Jurkat, Clone E6-1 (cell line): Measurements from ENCODE around the gene CD34.
"Not testable (repeated sequence)": the region's sequence is repeated elsewhere in the genome, so short reads cannot be mapped to it uniquely, and the experiment has no call there.

Experiments
- DNase-seq: peaks from one replicate; pipeline ENCODE4 v3.0.0-alpha.2; 2011; ENCODE audit warnings: low read depth, low spot score
- H3K4me3 ChIP-seq: 2 replicates; pipeline ENCODE4 v1.5.1; 2011; ENCODE audit warnings: mild to moderate bottlenecking, low read length, control low read depth, moderate library complexity

Gene CD34

DNA sequence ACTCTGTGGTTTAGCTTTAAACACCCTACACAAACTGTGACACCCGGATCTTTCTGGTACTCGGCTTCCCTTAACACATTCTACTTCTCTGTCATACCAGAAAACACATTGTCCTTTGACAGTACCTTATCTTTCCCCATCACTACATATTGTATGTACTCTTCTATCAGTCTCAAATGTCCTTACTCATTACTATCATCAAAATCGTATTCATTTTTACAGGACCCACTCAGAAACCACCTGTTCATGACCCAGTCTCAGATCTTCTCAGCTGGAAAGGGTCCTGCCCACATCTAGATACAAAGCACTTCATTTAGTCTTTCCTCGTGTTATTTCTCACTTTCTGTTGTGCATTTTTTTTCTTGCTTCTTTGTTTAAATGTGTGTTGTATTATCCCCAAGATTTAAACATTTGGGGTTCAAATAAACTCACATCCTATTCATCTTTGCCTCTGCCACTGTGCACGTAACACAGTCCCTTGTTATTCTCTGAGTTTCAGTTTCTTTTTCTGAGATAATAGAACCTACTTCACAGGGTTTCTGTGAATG, 27.7 kb downstream of the CD34 start:
- no peak for DNase-seq
- peak overlapping the region; percentile 33 for H3K4me3 ChIP-seq

DNA sequence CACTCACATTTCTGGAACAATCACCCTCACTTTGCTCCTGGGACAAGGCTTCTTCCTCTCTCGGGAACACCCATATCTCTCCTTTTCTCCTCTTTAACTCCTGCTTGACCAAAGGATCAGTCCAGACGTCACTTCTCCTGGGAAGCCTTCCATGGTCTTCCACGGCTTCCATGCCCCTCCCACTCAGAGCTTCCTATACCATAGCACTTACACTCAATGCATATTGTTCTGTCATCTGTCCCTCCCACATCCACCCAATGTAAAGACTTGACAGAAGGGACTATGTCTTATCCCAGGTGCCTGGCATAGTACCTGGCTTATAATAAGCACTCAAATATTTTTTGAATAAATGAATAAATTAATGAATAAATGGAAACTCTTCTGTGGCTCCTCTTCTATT, 28.2 kb downstream of the CD34 start:
- no peak for DNase-seq
- H3K4me3 ChIP-seq = peak overlapping the region; percentile 33

DNA sequence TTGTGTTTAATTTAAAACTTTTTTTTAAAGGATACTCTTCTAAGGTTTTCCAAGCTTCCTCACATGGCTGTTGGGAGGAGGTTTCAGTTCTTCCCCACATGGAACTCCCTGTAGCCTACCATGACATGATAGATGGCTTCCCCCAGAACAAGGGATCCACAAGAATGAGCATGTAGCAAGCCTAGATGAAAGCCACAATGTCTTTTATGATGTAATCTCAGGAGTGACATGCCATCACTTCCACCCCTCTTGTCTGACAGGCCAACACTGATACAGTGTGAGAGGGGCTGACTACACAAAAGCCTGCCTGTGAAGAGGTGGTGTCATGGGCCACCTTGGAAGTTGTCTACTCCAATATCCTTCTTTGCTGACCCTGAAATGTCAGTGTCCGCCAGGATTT, 32.0 kb downstream of the CD34 start:
- H3K4me3 ChIP-seq = no peak overlapping the region
- DNase-seq = no peak

DNA sequence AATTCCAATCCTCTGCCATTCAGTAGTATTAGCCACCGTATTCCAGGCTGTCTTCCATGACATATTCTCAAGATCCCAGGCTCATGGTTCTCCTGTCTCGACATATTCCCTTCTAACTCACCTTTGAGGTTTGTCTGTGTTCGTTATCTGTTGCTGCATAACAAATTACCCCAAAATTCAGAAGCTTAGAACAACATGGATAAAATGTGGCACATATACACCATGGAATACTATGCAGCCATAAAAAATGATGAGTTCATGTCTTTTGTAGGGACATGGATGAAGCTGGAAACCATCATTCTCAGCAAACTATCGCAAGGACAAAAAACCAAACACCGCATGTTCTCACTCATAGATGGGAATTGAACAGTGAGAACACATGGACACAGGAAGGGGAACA, 33.0 kb downstream of the CD34 start:
- not testable (repeated sequence) for H3K4me3 ChIP-seq, DNase-seq

DNA sequence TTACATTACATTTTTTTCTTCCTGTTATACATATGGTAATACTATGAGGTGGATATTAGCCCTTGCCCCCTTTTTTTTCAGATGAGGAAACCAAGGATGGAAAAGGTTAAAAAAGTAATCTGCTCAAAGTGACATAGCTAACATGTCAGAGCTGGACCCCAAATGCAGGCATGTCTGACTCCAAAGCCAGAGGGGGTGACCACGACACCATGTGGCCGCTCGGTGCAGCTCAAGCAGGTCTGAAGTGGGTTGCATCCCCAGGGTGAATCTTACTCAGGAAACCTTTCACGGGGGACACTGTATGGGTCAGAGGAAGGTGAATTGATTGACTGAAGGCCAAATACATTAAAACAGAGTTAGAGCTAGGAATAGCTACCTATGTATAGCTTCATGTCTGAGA, 34.8 kb downstream of the CD34 start:
- no peak for DNase-seq
- no peak overlapping the region for H3K4me3 ChIP-seq

DNA sequence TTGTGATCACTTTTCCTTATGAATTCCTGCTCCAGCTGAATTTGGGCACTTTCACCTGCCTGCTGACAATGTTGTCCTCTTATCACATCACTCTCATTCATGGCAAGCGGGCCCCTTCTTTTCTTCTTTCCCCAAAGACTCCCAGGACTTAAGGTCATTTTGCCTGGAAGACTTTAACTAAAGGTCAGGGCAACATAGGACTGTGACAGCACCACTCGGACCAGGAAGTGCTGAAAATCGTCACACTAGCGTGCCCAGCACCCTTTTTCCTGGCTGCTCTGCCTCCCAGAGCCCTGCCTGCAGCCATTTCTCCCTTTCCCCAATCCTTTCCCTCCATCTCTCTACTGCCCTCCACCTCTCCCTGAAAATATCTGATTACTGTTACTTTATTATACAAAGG, 35.4 kb downstream of the CD34 start:
- H3K4me3 ChIP-seq = no peak overlapping the region
- no peak for DNase-seq

DNA sequence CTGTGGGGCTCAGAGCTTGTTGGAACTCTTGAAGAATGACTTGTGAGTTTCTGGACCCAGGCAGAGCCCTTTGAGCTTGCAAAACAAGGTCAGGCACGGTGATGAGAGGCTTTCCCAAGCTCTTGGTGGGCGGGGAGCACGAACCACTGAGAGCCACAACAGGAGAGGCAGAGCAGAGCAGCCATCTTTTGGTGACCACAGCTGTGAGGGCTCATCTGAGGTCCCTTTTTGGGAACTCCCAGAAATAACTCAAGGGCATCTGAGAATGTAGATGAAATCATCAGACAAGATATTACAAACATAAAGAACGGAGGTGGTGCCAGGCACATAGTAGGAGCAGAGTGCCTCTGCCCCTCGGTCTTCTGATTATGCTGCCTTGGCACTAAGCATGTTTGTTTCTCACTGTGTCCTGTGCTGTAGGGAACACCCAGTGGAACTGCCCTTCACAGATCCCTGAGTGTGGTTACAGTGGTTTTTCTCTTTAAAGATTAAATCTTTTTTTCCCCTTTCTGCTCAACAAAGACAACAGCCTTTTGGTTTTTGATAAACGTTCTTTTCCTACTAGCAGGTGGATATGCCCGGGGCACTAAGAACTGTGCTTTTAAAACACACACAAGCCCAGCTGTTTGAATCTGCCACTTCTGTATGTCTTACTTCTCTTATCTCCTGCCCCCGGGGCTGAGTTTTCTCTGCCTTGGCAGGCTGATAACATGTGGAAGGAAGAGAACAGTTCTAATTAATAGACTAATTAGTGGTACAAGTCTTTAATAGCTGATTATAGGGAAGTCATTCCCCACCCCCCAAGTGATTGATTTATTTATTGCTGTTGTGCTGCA, 37.7 kb downstream of the CD34 start:
- peak overlapping the region; percentile 38 for H3K4me3 ChIP-seq
- peak; percentile 98 for DNase-seq

DNA sequence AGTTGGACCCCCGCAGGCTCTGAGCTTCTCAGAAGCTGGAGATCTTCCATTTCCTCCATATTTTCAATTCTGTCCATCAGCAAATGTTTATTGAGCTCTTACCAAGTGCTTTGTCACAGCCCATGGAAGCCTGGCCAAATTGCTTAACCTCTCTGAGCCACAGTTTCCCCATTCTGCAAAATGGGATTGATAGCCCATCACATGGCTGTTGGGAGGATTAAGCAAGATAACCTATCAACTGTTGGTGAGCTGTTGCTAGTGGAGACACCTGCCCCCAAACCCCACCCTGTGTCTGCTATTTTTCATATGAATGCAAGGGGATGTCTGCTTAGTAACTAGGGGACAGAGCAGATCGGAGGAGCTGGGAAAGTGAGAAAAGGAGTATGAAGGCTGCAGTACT, 38.3 kb downstream of the CD34 start:
- peak overlapping the region; percentile 38 for H3K4me3 ChIP-seq
- no peak for DNase-seq

DNA sequence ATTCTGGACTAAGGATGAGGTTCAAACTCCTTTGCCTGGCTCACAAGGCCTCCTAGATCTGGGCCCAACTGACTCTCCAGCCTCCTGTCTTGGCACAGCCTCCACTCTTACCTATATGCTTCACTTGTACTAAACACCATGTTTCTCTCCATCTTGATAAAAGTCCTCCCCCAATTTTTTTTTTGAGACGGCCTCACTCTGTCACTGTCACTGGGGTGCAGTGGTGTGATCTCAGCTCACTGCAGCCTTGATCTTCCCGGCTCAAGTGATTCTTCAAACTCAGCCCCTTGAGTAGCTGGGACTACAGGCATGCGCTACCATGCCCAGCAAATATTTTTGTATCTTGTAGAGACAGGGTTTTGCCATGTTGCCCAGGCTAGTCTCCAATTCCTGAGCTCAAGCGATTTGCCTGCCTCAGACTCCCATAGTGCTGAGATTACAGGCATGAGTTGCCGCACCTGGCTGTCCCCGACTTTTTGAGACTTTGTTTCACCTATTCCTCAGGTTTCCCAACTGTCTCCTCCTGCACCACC, 39.7 kb downstream of the CD34 start:
- H3K4me3 ChIP-seq = no peak overlapping the region
- DNase-seq = no peak

DNA sequence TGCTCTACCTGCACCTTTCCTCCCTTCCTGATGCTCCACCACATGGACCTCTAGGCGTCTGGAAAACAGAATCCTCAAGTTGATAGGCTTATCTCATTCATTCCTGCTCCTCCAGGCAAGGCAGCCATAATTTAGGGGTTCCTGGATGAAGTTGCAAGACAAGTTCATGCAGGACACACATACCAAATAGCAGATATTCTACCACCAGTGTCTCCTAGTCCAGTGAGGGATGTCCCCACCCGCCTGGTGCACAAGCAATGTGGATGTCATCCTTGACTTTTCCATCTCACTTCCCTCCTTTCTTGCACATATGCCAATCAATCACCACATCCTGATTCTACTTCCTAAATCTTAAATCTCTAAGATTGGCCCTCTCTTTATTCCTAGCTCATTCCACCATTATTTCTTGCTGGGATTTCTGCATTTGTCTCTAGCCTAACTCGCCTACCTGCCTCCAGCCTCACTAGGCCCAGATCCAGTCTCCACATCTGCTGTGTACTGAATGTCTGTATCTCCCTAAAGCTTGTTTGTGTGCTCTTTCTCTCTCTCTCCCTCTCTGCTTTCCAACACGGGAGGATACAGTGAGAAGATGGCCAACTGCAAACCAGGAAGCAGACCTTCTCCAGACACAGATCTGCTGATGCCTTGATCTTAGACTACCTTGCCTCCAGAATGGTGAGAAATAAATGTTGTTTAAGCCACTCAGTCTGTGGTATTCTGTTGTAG, 40.5 kb downstream of the CD34 start:
- peak overlapping the region; percentile 90 for H3K4me3 ChIP-seq
- DNase-seq = no peak

DNA sequence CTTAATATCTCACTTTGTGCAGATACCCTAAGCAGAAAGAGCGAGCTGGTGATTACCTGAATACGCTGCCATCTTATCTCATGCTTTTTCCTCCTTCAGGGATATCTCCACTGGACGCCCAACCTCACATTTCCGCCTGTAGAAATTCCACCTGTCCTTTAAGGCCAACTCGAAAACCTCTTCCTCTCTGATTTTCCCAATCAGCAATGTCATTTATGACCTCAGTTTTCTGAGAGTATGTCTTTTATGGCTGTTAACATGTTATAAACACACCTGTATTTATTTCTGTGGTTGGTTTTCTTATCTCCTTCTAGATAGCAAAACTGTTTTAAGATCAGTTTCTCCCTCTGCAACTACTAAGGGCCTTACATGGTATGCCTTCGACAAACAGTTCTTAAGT, 41.1 kb downstream of the CD34 start:
- DNase-seq = peak; percentile 89
- H3K4me3 ChIP-seq = peak overlapping the region; percentile 90

DNA sequence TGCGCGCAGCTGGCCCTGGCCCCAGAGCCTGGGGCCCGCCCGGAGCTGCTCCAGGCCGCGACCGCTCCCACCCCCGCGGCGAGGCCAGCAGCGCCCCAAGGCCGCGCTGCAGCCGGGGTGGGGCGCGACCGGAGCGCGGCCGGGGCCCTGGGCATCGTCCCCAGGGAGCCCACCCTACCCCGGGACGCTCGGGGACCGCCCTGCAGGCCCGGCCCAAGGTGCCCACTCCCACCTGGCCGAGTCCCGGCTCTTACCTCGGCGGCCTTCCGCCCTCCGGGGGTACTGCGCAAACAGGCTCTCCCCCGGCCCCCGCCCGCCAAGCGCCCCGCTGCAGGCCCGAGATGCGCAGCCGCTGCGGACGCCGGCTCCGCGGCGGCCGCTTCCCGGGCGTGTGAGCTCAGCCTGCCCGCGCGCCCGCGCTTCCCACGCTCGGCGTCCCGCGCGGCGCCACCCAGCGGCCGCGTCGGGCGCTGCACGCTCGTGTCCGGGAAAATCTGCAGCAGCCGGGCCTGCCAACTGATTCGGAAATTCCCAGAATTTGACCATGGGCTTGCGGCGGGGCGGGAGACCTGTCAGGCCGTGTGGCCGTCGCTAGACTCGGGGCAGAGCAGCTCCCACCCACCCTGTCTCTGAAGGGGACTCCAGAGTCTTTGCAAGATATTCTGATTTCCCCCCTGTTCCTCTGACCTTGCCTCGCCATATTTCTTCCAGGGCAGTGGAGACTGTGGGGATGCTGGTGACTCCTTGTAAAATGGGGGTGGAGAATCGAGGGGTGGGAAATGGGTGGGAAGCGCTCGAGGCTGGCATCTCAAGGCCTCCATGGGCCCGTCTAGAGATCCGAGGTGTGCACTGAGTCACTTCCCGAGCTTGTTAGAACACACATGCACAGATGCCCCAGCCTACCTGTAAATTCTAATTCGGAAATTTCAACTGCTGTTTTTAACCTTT, 41.9 kb downstream of the CD34 start:
- peak overlapping the region; percentile 90 for H3K4me3 ChIP-seq
- DNase-seq = no peak

DNA sequence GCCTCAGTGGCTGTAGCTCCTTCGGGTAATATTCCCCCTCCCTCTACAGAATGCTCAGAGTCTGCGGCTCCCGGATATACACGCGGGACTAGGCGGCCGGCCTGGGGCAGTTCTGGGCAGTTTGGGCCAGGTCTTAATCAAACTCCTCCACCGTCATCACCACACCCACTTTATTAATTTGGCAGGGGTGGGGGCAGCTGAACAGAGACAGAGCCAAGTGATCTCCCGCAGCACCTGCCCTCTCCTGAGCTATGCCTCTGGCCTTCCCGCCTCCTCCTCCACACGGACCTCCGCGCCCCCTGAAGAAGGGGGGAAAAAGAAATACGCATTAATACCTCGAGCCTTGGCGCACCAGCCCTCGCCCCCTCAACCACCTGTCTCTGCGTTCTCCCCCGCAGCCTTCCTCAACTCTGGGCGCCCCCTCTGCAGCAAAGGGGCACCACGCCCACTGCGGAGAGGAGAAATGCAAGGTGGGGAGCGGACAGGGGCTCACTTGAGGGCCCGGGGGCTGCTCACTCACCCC, 42.6 kb downstream of the CD34 start:
- H3K4me3 ChIP-seq = peak overlapping the region; percentile 90
- no peak for DNase-seq

DNA sequence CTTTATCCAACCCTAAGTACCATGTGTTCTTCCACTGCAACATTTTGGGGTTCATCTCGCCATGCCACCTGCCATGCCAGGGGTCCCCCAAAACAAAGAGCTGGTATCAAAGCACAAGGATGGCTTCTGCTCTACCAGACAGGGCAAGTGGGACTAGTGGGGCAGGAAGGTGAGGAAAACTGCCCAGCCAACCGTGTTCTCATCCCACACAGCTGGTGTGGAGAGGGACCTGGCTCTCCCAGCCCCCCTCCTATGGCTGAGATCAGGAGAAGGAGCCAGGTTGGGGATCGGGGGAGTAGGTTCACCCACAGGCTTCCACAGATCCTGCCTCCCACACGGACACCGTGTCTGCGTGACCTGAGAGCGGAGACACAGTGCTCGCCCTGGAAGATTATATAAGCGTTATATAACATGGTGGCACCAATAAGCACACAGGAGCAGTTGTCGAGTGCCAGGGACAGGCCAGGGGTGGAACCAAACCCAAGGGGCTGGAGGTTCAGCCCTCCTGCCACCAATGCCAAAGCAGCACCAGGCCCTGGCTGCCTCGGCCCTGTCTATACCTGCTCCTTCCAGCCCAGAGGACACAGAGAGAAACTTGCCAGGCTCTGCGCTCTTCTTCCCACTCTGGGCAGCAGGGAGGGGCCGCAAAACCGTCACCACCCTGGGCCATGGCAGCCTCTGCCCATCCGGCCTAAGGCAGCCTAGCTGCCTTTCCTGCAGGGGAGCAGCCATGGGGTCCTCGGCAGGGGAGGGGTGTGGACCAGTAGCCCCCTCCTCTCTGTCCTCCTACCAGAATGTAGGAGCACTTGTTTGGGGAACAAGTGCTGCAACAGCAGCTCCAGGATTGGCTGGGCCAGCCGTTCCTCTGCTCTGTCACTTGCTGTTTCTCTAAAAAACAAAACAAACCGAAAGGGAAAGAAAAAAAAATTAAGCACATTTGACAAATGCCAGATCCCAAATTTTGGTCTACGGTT, 43.5 kb downstream of the CD34 start:
- no peak for DNase-seq
- H3K4me3 ChIP-seq = peak overlapping the region; percentile 90

DNA sequence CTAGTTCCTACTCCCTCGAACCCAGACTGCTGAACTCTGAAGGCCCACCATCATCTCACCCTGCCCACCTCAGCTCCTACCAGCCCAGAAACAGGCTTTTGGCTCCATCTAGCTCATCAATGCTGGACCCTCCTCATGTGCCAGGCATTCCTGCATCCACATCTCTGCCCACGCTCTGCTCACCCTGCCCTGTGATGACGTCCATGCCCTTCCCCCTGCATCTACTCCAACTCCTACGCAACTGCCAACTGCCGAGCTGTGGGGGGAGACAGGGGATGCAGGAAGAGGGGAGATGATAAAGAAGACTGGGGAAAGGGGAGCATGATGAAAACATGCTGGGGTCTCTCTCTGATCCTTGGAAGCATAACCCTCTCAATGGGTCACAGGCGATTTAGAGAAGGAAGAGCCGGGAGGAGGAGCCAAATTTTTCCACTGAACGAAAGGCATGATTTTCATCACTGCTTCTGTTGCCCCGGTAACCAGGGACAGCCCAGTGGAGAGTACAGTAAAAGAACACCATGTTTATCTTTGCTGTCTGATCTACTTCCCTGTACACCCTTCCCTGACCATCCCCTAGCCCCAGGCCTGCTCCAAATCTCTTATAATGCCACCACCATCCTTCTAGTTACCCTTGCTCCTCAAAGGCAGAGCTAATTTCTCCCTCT, 44.3 kb downstream of the CD34 start:
- DNase-seq = no peak
- H3K4me3 ChIP-seq = peak overlapping the region; percentile 90

DNA sequence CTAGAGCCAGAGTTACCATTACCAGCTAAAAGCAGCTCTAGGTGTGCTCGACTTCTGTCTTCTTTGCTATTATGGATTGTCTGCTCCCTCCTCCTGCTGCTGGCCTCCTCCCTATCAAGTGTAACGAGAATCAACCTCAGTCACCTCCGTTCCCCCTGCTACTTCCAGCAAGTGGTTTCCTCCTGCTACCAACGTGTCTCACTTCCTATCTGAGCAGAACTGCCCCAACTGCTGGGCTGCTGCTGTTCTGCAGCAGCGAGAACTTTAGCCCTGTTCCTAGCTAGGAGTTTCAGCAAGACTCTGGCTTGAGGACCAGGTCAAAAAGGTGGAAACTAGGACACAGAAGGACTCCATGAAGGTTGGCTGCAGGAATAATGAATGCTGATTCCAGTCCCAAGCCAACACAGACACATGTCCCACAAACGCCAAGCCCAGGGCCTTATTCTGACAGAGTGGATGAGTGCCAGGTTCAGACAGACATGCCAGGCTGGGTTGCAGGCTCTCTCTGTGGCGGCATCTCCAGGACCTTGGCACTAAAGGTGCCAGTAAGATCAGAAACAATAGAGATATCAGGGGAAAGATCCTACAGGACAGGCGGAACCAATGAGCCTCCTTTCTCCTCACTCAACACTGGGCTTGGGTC, 46.9 kb downstream of the CD34 start:
- peak overlapping the region; percentile 90 for H3K4me3 ChIP-seq
- DNase-seq = peak; percentile 96
